SHP77 (cell line): Measurements from ENCODE around the gene TCTN1.
A peak's percentile ranks its signal among the peaks of the same experiment; 100 is the strongest.

Experiments
- DNase-seq, 2 experiments: peaks; one replicate each; lab custom pipeline; 2025; lab: John Stamatoyannopoulos, UW

Gene TCTN1

GRCh38 chr12:110680032-110680431 is 66.1 kb downstream of the TCTN1 start:
- DNase-seq, result no peak

- no peak for DNase-seq
Observed at GRCh38 chr12:110683888-110684287, 70.0 kb downstream of the TCTN1 start.

- no peak for DNase-seq
Observed at GRCh38 chr12:110684312-110684836, 70.4 kb downstream of the TCTN1 start.

GRCh38 chr12:110686294-110686903 is 72.5 kb downstream of the TCTN1 start:
- no peak for DNase-seq

- DNase-seq, result no peak
Observed at GRCh38 chr12:110687396-110688169, 73.7 kb downstream of the TCTN1 start.

- no peak for DNase-seq
Observed at GRCh38 chr12:110688446-110689280, 74.7 kb downstream of the TCTN1 start, which contains the start of gene HVCN1. Gene HVCN1, minus strand, starts transcription at chr12:110689115. Its CDS starts 5,870 bp downstream, at chr12:110683245.

GRCh38 chr12:110689281-110690126 is 75.6 kb downstream of the TCTN1 start:
- DNase-seq, result no peak

- DNase-seq, result no peak
Observed at GRCh38 chr12:110690127-110690430, 76.2 kb downstream of the TCTN1 start.

GRCh38 chr12:110693731-110694130 is 79.8 kb downstream of the TCTN1 start:
- DNase-seq, result no peak

GRCh38 chr12:110694330-110694901 is 80.5 kb downstream of the TCTN1 start:
- no peak for DNase-seq

GRCh38 chr12:110696283-110696682 is 82.4 kb downstream of the TCTN1 start:
- no peak for DNase-seq

- no peak for DNase-seq
Observed at GRCh38 chr12:110697236-110697635, 83.3 kb downstream of the TCTN1 start.

GRCh38 chr12:110698171-110698902 is 84.4 kb downstream of the TCTN1 start:
- DNase-seq, result peak; percentile 78 to 82
